Activated CD8-positive, alpha-beta memory T cell treated with anti-CD3 and anti-CD28 coated beads, Interleukin-2, amount 10 ng/mL, durations not matched to agents 7 days and 5 days (primary cell): ENCODE measurements around the gene SYMPK. TPM values are rescaled to one million over a fixed set of nuclear protein-coding genes. Genes with fewer than 3 reads are reported as not detected.

Source experiments
- ATAC-seq: fragments of 150-1000 bp; cut with Tn5 transposase; one replicate; pipeline ENCODE4 v1.10.0; 2021; ENCODE audit warnings: moderate library complexity
- CTCF ChIA-PET: fragments of 350-600 bp; sonication (Branson Sonifier 250); formaldehyde crosslinking; loops from one replicate; lab custom pipeline; 2021; ENCODE audit warnings: antibody characterized with exemption; lab: Charles Lee
- DNase-seq: peaks from one replicate; pipeline ENCODE4 v3.0.0-alpha.2; 2020
- H3K27ac Mint-ChIP-seq: one replicate; pipeline ENCODE4 v1.8.0; 2021; ENCODE audit warnings: mild to moderate bottlenecking, mixed read lengths
- H3K27me3 Mint-ChIP-seq: one replicate; pipeline ENCODE4 v1.8.0; 2021; ENCODE audit warnings: mixed read lengths
- H3K36me3 Mint-ChIP-seq: one replicate; pipeline ENCODE4 v1.8.0; 2021; ENCODE audit warnings: mild to moderate bottlenecking, mixed read lengths
- H3K4me1 Mint-ChIP-seq: one replicate; pipeline ENCODE4 v1.8.0; 2021; ENCODE audit warnings: mixed read lengths
- H3K4me3 Mint-ChIP-seq: one replicate; pipeline ENCODE4 v1.8.0; 2021; ENCODE audit warnings: mild to moderate bottlenecking, moderate library complexity, mixed read lengths
- H3K9me3 Mint-ChIP-seq: one replicate; pipeline ENCODE4 v1.8.0; 2022; ENCODE audit warnings: low read depth, mixed read lengths
- total RNA-seq, 2 experiments: library from RNA; stranded (reverse); gene quantifications; one replicate each; pipeline ENCODE4 v1.2.3, GENCODE V29; 2021

Gene SYMPK
- total RNA-seq, 2 experiments from 2014 or later: 119 to 125 TPM

DNA sequence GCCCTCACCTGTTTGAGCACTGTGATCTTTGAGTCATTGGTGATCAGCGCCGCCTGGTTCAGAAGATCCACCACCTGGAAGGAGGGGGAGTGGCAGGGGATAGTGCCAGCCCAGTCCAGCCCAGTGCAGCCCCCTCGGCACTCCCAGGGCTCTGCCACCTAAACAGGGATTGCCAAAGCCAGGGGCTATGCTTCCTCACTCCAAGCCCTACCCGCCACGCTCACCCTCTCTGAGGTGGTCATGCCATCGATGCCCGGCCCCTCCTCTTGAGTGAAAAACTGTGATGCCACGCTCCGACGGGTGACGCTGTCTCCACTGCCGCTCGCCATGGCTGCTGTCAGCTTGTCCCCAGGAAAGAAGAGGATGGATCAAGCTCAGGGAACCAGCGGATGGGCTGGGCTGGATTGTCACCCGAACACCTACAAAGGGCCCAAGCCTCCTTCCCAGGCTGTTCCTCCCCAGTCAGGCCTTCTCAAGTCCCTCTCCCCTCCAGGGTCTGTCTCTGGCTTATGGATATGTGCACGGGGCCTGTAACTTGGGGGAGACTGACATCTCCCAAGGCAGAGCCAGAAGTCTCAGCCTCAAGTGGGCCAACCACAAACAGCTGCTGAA lies 8.7 kb downstream of the SYMPK start:
- H3K4me3 Mint-ChIP-seq: no peak overlapping the region
- DNase-seq (no peak), ATAC-seq (no peak)
- no peaks in the 10 kb centered on the region for H3K27me3 Mint-ChIP-seq
- H3K9me3 Mint-ChIP-seq: no peaks in the 10 kb centered on the region
- H3K36me3 Mint-ChIP-seq: peaks cover 26% of the 10 kb centered on the region
- H3K27ac Mint-ChIP-seq: no peak overlapping the region
- peaks cover 5% of the 10 kb centered on the region for H3K4me1 Mint-ChIP-seq
- CTCF ChIA-PET: interaction anchor here (1.2 to 2.7 kb wide), 4 partner anchors 10 to 37 kb away, joined by 3 to 11 read pairs (median 6); partner anchors contain the start of gene FOXA3

DNA sequence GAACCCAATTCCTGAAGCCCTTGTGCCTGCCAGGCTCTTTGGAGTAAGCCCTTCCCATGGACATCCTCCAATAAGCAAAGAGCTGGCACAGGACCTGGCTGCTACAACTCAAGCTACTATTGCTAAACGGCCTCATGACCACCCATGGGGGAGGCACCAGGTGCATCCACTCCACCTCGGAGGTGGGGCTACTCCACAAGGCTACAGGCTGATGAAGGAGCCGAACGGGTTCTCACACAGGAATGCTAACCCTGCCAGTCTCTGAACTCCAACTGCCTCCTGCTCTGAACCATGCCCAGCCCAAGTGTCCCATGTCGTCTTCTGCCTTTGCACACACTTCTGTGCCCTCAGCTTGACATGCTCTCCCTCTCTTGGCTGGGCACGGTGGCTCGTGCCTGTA lies 10.0 kb downstream of the SYMPK start:
- peak overlapping the region; percentile 44 for H3K27ac Mint-ChIP-seq
- CTCF ChIA-PET: interaction anchor here (1.2 to 1.7 kb wide), 2 partner anchors 11 to 36 kb away, joined by 3 to 7 read pairs; partner anchors contain the start of gene FOXA3
- ATAC-seq (no peak), DNase-seq (no peak)
- H3K36me3 Mint-ChIP-seq: peaks cover 23% of the 10 kb centered on the region
- H3K27me3 Mint-ChIP-seq: no peaks in the 10 kb centered on the region
- peaks cover under 1% of the 10 kb centered on the region for H3K4me1 Mint-ChIP-seq
- H3K9me3 Mint-ChIP-seq: no peaks in the 10 kb centered on the region
- H3K4me3 Mint-ChIP-seq: no peak overlapping the region

DNA sequence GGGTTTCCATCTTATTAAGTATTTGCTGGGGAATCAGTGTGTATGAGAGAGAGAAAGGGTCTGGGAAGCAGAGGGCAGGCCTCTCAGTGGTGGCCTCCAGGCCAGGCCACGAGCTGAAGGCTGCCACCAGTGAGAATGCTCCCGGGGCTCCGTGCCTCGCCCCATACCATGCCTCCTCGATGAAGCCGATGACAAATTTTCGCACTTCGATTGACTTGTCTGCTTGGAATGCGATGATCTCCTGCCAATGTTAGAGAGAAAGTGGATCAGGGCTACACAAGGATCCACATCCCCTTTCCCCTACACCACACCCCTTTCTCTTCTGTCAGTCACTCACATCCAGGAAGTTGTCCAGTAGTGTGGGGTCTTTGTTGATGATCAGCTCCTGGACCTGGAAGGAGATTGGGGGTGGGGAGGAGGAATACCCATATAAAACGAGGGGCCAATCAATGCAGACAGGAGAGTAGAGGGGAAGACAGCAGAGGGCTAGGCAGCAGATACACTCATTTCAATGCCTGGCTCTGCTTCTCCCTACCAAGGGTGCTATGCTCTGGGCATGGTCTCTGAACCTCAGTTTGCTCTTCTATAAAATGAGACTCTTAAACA lies 10.7 kb downstream of the SYMPK start:
- Mint-ChIP-seq H3K4me3 (no peak overlapping the region), H3K36me3 (peaks cover 30% of the 10 kb centered on the region), H3K4me1 (no peaks in the 10 kb centered on the region), H3K27me3 (no peaks in the 10 kb centered on the region), H3K27ac (no peak overlapping the region), H3K9me3 (no peaks in the 10 kb centered on the region)
- DNase-seq: no peak
- ATAC-seq: no peak
- CTCF ChIA-PET: interaction anchor here (1.7 kb wide), 1 partner anchor 35 kb away, joined by 7 read pairs; no protein-coding TSS in a partner anchor

DNA sequence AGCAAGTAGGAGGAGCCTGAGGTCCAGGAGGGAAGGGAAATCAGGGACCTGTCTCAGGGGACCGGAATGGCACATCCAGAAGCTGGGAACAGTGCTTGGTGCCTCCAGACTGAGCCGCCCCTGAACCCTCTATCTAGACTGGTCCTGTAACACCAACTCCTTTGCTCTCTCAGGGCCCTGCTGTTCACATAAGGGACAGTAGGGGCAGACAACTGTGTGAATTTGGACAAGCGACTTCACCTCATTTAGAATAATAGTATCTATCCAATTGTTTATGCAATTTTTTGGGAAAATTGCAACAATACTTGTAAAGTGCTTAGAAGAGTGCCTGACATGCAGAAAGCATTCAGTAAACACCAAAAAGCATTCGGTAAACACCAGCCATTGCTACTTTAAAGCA lies 14.0 kb downstream of the SYMPK start:
- ATAC-seq (no peak), DNase-seq (no peak)
- no peaks in the 10 kb centered on the region for H3K4me1 Mint-ChIP-seq
- H3K4me3 Mint-ChIP-seq: no peak overlapping the region
- H3K27me3 Mint-ChIP-seq: no peaks in the 10 kb centered on the region
- no peaks in the 10 kb centered on the region for H3K9me3 Mint-ChIP-seq
- CTCF ChIA-PET: interaction anchor here (0.7 to 1.5 kb wide), 2 partner anchors 35 to 50 kb away, joined by 3 to 4 read pairs; no protein-coding TSS in a partner anchor
- peaks cover 47% of the 10 kb centered on the region for H3K36me3 Mint-ChIP-seq
- H3K27ac Mint-ChIP-seq: no peak overlapping the region

DNA sequence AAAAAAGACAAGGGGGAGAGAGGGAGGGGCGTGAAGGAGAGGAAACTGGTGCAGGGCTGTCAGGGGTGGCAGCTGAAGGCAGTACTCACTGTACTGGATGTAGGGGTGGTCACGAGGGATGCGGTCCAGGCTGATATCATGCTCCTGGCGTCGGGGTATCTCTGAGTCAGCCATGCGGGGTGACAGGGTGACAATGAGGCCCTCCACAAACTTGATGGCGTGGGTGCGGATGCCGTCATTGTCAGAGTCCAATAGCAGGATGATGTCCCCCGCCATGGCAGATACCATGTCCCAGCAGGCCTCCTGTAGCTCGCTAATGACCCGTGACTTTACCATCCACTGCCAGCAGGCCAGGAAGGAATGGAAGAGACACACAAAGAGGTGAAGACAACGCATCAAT lies 15.3 kb downstream of the SYMPK start:
- no peak for DNase-seq
- H3K4me3 Mint-ChIP-seq: no peak overlapping the region
- ATAC-seq: no peak
- CTCF ChIA-PET: interaction anchor here (1.6 kb wide), 1 partner anchor 16 kb away, joined by 6 read pairs; the partner anchor contains the start of gene SYMPK
- H3K27me3 Mint-ChIP-seq: no peaks in the 10 kb centered on the region
- no peaks in the 10 kb centered on the region for H3K9me3 Mint-ChIP-seq
- H3K4me1 Mint-ChIP-seq: no peaks in the 10 kb centered on the region
- peaks cover 53% of the 10 kb centered on the region for H3K36me3 Mint-ChIP-seq
- H3K27ac Mint-ChIP-seq: no peak overlapping the region

DNA sequence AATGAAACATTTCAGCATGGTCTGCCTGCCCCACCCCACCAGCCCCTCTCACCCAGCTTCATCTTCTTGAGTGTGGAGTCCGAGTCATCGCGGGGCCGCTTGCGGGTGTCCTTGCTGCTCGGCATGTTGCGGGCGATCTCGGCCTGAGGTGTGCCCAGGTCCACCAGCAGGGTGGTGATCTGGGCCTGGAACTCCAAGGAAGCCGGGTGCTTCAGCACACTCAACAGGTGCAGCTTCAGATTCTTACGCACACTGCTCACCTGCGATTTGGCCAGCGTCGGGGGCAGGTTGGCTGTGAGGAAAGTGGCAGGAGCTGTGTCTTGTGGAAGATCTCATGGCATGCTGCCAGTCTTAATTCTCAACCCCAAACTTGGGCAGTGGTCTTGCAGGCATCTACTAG lies 20.7 kb downstream of the SYMPK start:
- H3K27ac Mint-ChIP-seq: no peak overlapping the region
- peaks cover 71% of the 10 kb centered on the region for H3K36me3 Mint-ChIP-seq
- H3K27me3 Mint-ChIP-seq: no peaks in the 10 kb centered on the region
- H3K9me3 Mint-ChIP-seq: no peaks in the 10 kb centered on the region
- H3K4me3 Mint-ChIP-seq: no peak overlapping the region
- CTCF ChIA-PET: interaction anchor here (1.2 to 1.3 kb wide), 2 partner anchors 25 to 72 kb away, joined by 4 read pairs; no protein-coding TSS in a partner anchor
- H3K4me1 Mint-ChIP-seq: no peaks in the 10 kb centered on the region
- ATAC-seq: no peak
- DNase-seq: no peak

DNA sequence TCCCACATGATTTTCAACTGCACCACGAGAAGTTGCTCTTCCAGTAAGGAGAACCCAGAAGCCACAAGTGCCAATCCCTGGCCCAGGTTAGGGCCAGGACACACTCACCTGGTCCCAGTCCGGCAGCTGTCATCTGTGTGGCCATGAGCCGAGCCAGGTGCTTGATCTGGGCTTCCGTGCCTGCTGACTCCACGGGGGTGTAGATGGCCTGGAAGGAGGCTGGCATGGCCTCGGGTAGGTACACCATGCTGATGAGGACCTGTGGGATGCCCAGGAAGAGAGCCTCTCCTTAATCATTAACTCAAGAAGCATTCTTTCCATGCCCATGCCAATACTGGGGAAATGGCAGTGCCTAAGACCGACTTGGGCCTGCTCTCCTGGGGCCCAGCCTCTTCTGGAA lies 28.0 kb downstream of the SYMPK start:
- no peak for ATAC-seq

DNA sequence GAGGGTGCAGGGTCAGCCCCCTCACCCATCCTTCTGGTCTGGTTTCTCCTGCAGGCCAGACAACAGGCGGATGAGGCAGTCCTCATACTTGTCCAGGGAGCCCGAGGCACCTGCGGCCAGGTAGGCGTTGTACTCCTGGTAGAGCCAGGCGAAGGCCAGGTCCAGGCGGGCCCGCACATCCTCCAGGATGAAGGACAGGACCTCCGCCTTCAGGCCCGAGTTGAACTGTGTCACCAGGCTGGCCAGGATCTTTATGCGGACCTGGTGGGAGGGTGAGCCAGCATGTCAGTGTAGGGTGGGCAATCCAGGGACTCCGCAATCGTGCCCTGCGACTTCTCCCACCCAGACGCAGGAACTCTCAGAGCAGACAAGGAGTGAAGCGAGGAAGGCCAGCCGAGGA lies 34.0 kb downstream of the SYMPK start:
- H3K27me3 Mint-ChIP-seq: no peaks in the 10 kb centered on the region
- no peak for DNase-seq
- peaks cover 32% of the 10 kb centered on the region for H3K36me3 Mint-ChIP-seq
- CTCF ChIA-PET: interaction anchor here (1.6 to 1.9 kb wide), 2 partner anchors 12 to 30 kb away, joined by 4 to 6 read pairs; no protein-coding TSS in a partner anchor
- no peak overlapping the region for H3K27ac Mint-ChIP-seq
- ATAC-seq: no peak
- H3K9me3 Mint-ChIP-seq: no peaks in the 10 kb centered on the region
- peaks cover 3% of the 10 kb centered on the region for H3K4me1 Mint-ChIP-seq
- H3K4me3 Mint-ChIP-seq: no peak overlapping the region

More for the DNA sequence above, 28.0 kb downstream of the SYMPK start:
- Mint-ChIP-seq H3K4me3 (no peak overlapping the region), H3K27ac (no peak overlapping the region), H3K36me3 (peaks cover 54% of the 10 kb centered on the region), H3K4me1 (peaks cover 3% of the 10 kb centered on the region), H3K27me3 (no peaks in the 10 kb centered on the region), H3K9me3 (no peaks in the 10 kb centered on the region)
- no peak for DNase-seq
- CTCF ChIA-PET: interaction anchor here (0.6 to 1.1 kb wide), 3 partner anchors 18 to 505 kb away, joined by 3 to 8 read pairs (median 3); partner anchors contain the start of gene SIX5

DNA sequence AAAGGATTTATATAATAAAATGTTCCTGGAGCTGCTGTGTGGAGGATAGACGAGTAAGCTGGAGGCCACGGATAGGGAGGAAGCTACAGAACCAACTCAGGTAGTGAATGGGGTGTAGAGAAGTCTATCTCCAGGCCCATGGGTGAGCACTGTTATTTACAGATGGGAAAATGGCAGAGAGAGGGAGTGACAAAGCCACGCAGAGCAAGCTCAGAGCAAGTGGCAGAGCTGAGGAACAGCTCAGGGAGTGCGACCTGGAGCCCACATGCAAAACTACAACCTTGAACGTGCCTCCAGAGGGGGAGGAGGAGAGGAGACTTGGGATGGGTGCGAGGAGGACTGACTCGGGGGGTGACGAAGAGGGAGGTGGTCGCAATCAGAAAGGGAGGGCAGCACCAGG lies 34.4 kb downstream of the SYMPK start:
- ATAC-seq (no peak), DNase-seq (no peak)
- Mint-ChIP-seq H3K36me3 (peaks cover 30% of the 10 kb centered on the region), H3K4me3 (no peak overlapping the region), H3K4me1 (peaks cover 3% of the 10 kb centered on the region), H3K9me3 (no peaks in the 10 kb centered on the region), H3K27me3 (no peaks in the 10 kb centered on the region), H3K27ac (no peak overlapping the region)
- CTCF ChIA-PET: interaction anchor here (1.6 to 1.9 kb wide), 2 partner anchors 12 to 29 kb away, joined by 4 to 6 read pairs; no protein-coding TSS in a partner anchor

DNA sequence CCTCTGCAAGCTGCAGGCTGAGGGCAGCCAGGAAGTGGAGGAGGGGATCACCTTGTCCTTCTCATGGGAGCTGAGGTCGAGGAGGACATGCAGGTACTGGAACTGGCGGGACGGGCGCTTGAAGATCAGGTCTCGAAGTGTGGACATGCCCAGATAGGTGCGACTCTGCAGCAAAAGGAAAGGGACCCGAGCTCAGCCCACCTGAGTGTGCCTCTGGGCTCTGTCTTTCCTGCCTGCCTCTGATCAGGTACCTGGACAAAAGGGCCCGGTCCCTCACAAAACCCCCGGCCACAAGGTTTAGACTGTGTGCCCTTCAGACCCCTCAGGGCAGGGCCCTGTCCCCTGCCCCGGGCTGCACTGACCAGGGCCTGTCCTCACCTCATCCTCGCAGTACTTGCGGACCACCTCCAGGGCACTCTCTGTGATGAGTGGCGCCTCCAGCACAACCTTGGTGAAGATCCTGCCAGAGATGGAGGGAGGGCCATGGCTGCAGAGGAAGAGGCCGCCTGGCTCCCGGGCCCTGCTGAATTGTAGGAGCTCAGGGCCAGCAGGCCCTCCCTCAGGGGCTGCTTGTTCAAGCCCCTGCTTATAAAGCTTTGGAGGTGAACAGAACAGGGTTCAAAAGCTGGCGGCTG lies 35.4 kb downstream of the SYMPK start:
- CTCF ChIA-PET: interaction anchor here (1.0 to 3.4 kb wide), 3 partner anchors 11 to 58 kb away, joined by 4 to 24 read pairs (median 5); partner anchors contain the start of gene SIX5
- Mint-ChIP-seq H3K9me3 (no peaks in the 10 kb centered on the region), H3K27ac (no peak overlapping the region), H3K4me3 (no peak overlapping the region), H3K36me3 (peaks cover 30% of the 10 kb centered on the region), H3K4me1 (peaks cover 3% of the 10 kb centered on the region), H3K27me3 (no peaks in the 10 kb centered on the region)
- DNase-seq (no peak), ATAC-seq (no peak)

DNA sequence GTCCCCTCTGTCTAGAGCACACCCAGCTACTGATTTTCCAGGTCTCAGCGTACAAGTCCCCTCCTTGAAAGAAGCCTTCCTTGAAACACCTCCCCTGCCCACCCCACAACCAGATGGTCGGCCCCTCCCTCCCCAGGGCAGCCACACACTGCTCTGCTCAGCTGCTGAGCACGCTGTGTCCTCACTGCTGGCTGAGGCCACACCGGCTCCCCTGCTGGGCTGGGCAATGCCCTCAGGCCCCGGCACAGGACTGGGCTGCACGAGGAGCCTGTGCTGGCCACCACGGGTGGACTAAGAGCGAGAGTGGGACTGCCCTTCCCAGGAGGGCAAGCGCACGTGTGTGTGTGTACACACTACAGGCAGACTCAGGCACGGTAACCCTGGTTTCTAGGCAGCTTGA lies 36.0 kb downstream of the SYMPK start:
- H3K9me3 Mint-ChIP-seq: no peaks in the 10 kb centered on the region

DNA sequence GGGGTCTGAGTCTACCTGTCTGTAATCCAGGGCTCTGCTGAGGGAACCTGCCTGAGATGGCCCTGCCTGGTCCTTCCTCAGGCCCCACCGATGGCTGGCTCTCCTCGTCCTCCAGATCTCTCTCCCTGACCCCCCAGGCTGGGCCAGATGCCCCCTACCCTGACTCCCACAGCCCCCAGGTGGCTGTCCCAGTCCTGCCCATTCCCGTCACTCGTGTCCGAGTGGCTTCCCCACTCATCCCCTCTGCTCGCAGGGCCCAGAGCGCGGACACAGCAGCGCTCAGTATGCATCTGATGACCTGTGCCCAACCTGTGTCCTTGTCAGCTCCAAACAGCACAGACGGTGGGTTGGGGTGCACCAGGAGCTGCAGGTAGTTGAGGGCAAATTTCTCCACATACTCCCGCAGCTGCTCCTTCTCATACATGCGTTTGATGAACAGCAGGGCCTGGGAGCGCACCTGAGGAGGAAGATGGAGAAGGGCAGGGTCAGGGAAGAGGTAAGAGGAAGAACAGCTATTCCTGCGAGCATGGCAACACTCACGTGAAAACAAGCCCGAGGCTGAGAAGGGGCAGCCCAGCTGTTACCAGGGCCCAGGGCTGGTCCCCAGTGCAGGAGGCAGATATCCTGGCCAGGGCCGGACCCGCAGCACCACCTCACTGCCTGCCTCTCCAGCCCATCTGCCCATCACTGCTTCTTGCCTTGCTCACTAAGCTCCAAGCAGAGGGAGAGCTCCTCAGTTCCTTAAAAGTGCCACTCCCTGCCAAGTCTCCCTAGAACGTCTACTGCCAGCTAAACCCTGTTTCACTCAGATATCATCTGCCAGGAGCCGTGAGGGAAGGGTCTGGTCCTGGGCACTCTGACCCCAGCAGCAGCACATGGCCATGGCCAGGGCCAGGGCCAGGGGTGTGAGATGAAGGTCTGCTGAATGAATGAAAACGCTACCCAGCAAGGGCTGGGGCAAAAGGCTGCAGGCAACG lies 36.7 kb downstream of the SYMPK start:
- Mint-ChIP-seq H3K4me1 (peaks cover 3% of the 10 kb centered on the region), H3K27ac (no peak overlapping the region), H3K4me3 (no peak overlapping the region), H3K9me3 (no peaks in the 10 kb centered on the region), H3K36me3 (peaks cover 22% of the 10 kb centered on the region), H3K27me3 (no peaks in the 10 kb centered on the region)
- DNase-seq (no peak), ATAC-seq (no peak)
- CTCF ChIA-PET: interaction anchor here (1.3 to 3.4 kb wide), 2 partner anchors 9 to 59 kb away, joined by 3 to 24 read pairs; partner anchors contain the start of gene IRF2BP1

More for the DNA sequence above, 36.0 kb downstream of the SYMPK start:
- ATAC-seq (no peak), DNase-seq (no peak)
- Mint-ChIP-seq H3K27ac (no peak overlapping the region), H3K36me3 (peaks cover 26% of the 10 kb centered on the region), H3K4me3 (no peak overlapping the region), H3K4me1 (peaks cover 3% of the 10 kb centered on the region), H3K27me3 (no peaks in the 10 kb centered on the region)
- CTCF ChIA-PET: interaction anchor here (1.3 to 3.4 kb wide), 2 partner anchors 10 to 59 kb away, joined by 3 to 24 read pairs; partner anchors contain the start of gene IRF2BP1
